ENCODE results near the gene SOST. TPM values are rescaled to one million over a fixed set of nuclear protein-coding genes. Genes with fewer than 3 reads are reported as not detected.
"Not testable (repeated sequence)": the region's sequence is repeated elsewhere in the genome, so short reads cannot be mapped to it uniquely, and the experiment has no call there.

Gene SOST
- total and polyA plus RNA-seq, 2 donors (not counting 1 experiment from before 2014, with no cell fraction given), result not detected

GRCh38 chr17:43799047-43799446 is 40.5 kb upstream of the SOST start:
- no peaks in the 10 kb centered on the region for H3K79me2 ChIP-seq (ENCODE audit: control insufficient read depth, insufficient read depth, low read length)
- no peak overlapping the region for H2AFZ ChIP-seq (ENCODE audit: insufficient read depth, low read depth, low read length, poor library complexity, severe bottlenecking)
- DNase-seq (no peak), ATAC-seq (ENCODE audit: low read depth) (no peak)
- H3K36me3 ChIP-seq (replicated peaks in 1 of 2; ENCODE audit: control extremely low read depth in 1 of 2, control insufficient read depth in 1 of 2, extremely low read depth in 1 of 2, insufficient read depth in 2 of 2, low read length in 1 of 2), result no peaks in the 10 kb centered on the region
- H3K27ac ChIP-seq (ENCODE audit: low read length in 2 of 2), result no peak overlapping the region
- peaks cover 0 to 8% (median 5%) of the 10 kb centered on the region in 4 experiments for H3K27me3 ChIP-seq (replicated peaks in 1 of 4; ENCODE audit: control extremely low read depth in 1 of 4, control insufficient read depth in 3 of 4, insufficient read depth in 4 of 4, low read length in 3 of 4)
- no peaks in the 10 kb centered on the region for H3K4me1 ChIP-seq (ENCODE audit: control insufficient read depth in 2 of 2, insufficient read depth in 2 of 2, low read length in 2 of 2)
- no peaks in the 10 kb centered on the region for H4K20me1 ChIP-seq (ENCODE audit: control insufficient read depth, insufficient read depth, low read length, poor library complexity, severe bottlenecking)
- CTCF ChIA-PET, result no interaction called here
- no peak overlapping the region for H3K9ac ChIP-seq (ENCODE audit: low read length)
- WGBS (ENCODE audit: insufficient coverage), result 100% methylated on average over 1 of the region's 2 CpGs
- no peak overlapping the region for H3K4me3 ChIP-seq (ENCODE audit: control extremely low read depth in 1 of 5, extremely low read depth in 1 of 5, insufficient read depth in 1 of 5, low read depth in 2 of 5, low read length in 4 of 5)
- Mint-ChIP-seq H3K27ac (no peak overlapping the region), H3K9me3 (ENCODE audit: insufficient read depth) (no peaks in the 10 kb centered on the region), H3K27me3 (peaks cover 37% of the 10 kb centered on the region), H3K4me3 (no peak overlapping the region), H3K4me1 (no peaks in the 10 kb centered on the region)
- intact Hi-C loops (cut with micrococcal nuclease), result no loop called here
- POLR2A ChIA-PET, result no interaction called here
- H3K9me3 ChIP-seq (ENCODE audit: control extremely low read depth in 1 of 3, control insufficient read depth in 2 of 3, insufficient read depth in 1 of 3, low read length in 2 of 3), result no peaks in the 10 kb centered on the region
- TF ChIP-seq EZH2 (IDR thresholded peaks at IDR 0.05; ENCODE audit: borderline replicate concordance, insufficient read depth, low read depth, low read length, poor library complexity, severe bottlenecking) (no peak), CTCF (IDR thresholded peaks at IDR 0.05) (no peak)
- no peak overlapping the region for H3K4me2 ChIP-seq (replicated peaks; ENCODE audit: low read depth, low read length, poor library complexity, severe bottlenecking)

DNA sequence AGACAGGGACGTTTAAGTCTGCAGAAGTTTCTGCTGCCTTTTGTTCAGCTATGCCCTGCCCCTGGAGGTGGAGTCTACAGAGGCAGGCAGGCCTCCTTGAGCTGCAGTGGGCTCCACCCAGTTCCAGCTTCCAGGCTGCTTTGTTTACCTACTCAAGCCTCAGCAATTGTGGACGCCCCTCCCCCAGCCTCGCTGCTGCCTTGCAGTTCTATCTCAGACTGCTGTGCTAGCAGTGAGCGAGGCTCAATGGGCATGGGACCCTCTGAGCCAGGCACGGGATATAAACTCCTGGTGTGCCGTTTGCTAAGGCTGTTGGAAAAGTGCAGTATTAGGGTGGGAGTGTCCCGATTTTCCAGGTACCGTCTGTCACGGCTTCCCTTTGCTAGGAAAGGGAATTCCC is 39.4 kb upstream of the SOST start:
- H3K27me3 Mint-ChIP-seq, result peaks cover 42% of the 10 kb centered on the region
- H2AFZ ChIP-seq (ENCODE audit: insufficient read depth, low read depth, low read length, poor library complexity, severe bottlenecking); intact Hi-C loops (cut with micrococcal nuclease); H3K4me1 ChIP-seq (ENCODE audit: control insufficient read depth in 2 of 2, insufficient read depth in 2 of 2, low read length in 2 of 2); DNase-seq; CTCF ChIA-PET; H3K36me3 ChIP-seq (replicated peaks in 1 of 2; ENCODE audit: control extremely low read depth in 1 of 2, control insufficient read depth in 1 of 2, extremely low read depth in 1 of 2, insufficient read depth in 2 of 2, low read length in 1 of 2); H3K27ac ChIP-seq (ENCODE audit: low read length in 2 of 2); H3K9me3 ChIP-seq (ENCODE audit: control extremely low read depth in 1 of 3, control insufficient read depth in 2 of 3, insufficient read depth in 1 of 3, low read length in 2 of 3); H3K79me2 ChIP-seq (ENCODE audit: control insufficient read depth, insufficient read depth, low read length); H3K4me2 ChIP-seq (replicated peaks; ENCODE audit: low read depth, low read length, poor library complexity, severe bottlenecking); H3K4me1 Mint-ChIP-seq; H3K27me3 ChIP-seq (replicated peaks in 1 of 4; ENCODE audit: control extremely low read depth in 1 of 4, control insufficient read depth in 3 of 4, insufficient read depth in 4 of 4, low read length in 3 of 4); H3K4me3 ChIP-seq (ENCODE audit: control extremely low read depth in 1 of 5, extremely low read depth in 1 of 5, insufficient read depth in 1 of 5, low read depth in 2 of 5, low read length in 4 of 5); H3K9ac ChIP-seq (ENCODE audit: low read length); H3K27ac Mint-ChIP-seq; H3K4me3 Mint-ChIP-seq; POLR2A ChIA-PET; ATAC-seq (ENCODE audit: low read depth); H3K9me3 Mint-ChIP-seq (ENCODE audit: insufficient read depth); H4K20me1 ChIP-seq (ENCODE audit: control insufficient read depth, insufficient read depth, low read length, poor library complexity, severe bottlenecking): not testable (repeated sequence)
- 96% methylated on average over 8 of the region's 9 CpGs for WGBS (ENCODE audit: insufficient coverage)

DNA sequence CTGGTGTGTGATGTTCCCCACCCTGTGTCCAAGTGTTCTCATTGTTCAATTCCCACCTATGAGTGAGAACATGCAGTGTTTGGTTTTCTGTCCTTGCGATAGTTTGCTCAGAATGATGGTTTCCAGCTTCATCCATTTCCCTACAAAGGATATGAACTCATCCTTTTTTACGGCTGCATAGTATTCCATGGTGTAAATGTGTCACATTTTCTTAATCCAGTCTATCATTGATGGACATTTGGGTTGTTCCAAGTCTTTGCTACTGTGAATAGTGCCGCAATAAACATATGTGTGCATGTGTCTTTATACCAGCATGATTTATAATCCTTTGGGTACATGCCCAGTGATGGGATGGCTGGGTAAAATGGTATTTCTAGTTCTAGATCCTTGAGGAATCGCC is 34.1 kb upstream of the SOST start:
- H3K9ac ChIP-seq (ENCODE audit: low read length); H3K79me2 ChIP-seq (ENCODE audit: control insufficient read depth, insufficient read depth, low read length); H3K27ac Mint-ChIP-seq: not testable (repeated sequence)

More for the DNA sequence above, 34.1 kb upstream of the SOST start:
- H3K4me2 ChIP-seq (replicated peaks; ENCODE audit: low read depth, low read length, poor library complexity, severe bottlenecking); H3K4me1 Mint-ChIP-seq; H3K27ac ChIP-seq (ENCODE audit: low read length in 2 of 2); CTCF ChIA-PET; H3K9me3 Mint-ChIP-seq (ENCODE audit: insufficient read depth); DNase-seq; H3K9me3 ChIP-seq (ENCODE audit: control extremely low read depth in 1 of 3, control insufficient read depth in 2 of 3, insufficient read depth in 1 of 3, low read length in 2 of 3); POLR2A ChIA-PET; H3K27me3 ChIP-seq (replicated peaks in 1 of 4; ENCODE audit: control extremely low read depth in 1 of 4, control insufficient read depth in 3 of 4, insufficient read depth in 4 of 4, low read length in 3 of 4); ATAC-seq (ENCODE audit: low read depth); intact Hi-C loops (cut with micrococcal nuclease); H4K20me1 ChIP-seq (ENCODE audit: control insufficient read depth, insufficient read depth, low read length, poor library complexity, severe bottlenecking); H3K36me3 ChIP-seq (replicated peaks in 1 of 2; ENCODE audit: control extremely low read depth in 1 of 2, control insufficient read depth in 1 of 2, extremely low read depth in 1 of 2, insufficient read depth in 2 of 2, low read length in 1 of 2); H3K4me3 Mint-ChIP-seq; H3K4me1 ChIP-seq (ENCODE audit: control insufficient read depth in 2 of 2, insufficient read depth in 2 of 2, low read length in 2 of 2); H2AFZ ChIP-seq (ENCODE audit: insufficient read depth, low read depth, low read length, poor library complexity, severe bottlenecking); H3K4me3 ChIP-seq (ENCODE audit: control extremely low read depth in 1 of 5, extremely low read depth in 1 of 5, insufficient read depth in 1 of 5, low read depth in 2 of 5, low read length in 4 of 5): not testable (repeated sequence)
- no CpG with 5 or more reads among the region's 4 CpGs for WGBS (ENCODE audit: insufficient coverage)
- peaks cover 40% of the 10 kb centered on the region for H3K27me3 Mint-ChIP-seq

Data from B cell (primary cell).